Smooth muscle cell (in vitro differentiated cells): ENCODE data around the gene SLC25A34. TPM values are rescaled to one million over a fixed set of nuclear protein-coding genes. Genes with fewer than 3 reads are reported as not detected.

Experiments used
- DNase-seq: peaks from one replicate; lab custom pipeline; 2025; ENCODE audit not compliant: unreplicated experiment; lab: John Stamatoyannopoulos, UW
- H2AFZ ChIP-seq: fragments of 200-600 bp; sonication (generic); 2 replicates; pipeline ENCODE4 v1.6.0; 2016; ENCODE audit warnings: antibody characterized with exemption, low read depth, mild to moderate bottlenecking
- H3F3A ChIP-seq: fragments of 200-600 bp; sonication (generic); 2 replicates; pipeline ENCODE4 v1.6.0; 2017; ENCODE audit warnings: antibody characterized with exemption, low read depth
- H3K27ac ChIP-seq: fragments of 200-600 bp; sonication (generic); 2 replicates; pipeline ENCODE4 v1.5.1; 2016; ENCODE audit warnings: low read depth, mild to moderate bottlenecking
- H3K27me3 ChIP-seq: fragments of 200-600 bp; sonication (generic); 2 replicates; pipeline ENCODE4 v1.6.1; 2016; ENCODE audit warnings: low read depth, mild to moderate bottlenecking
- H3K36me3 ChIP-seq: fragments of 200-600 bp; sonication (generic); 2 replicates; pipeline ENCODE4 v1.5.1; 2016; ENCODE audit warnings: low read depth
- H3K4me1 ChIP-seq: fragments of 200-600 bp; sonication (generic); 2 replicates; pipeline ENCODE4 v1.5.1; 2016; ENCODE audit warnings: low read depth
- H3K4me2 ChIP-seq: fragments of 200-600 bp; sonication (generic); 2 replicates; pipeline ENCODE4 v1.6.0; 2016; ENCODE audit warnings: mild to moderate bottlenecking
- H3K4me3 ChIP-seq: fragments of 200-600 bp; sonication (generic); 2 replicates; pipeline ENCODE4 v1.5.1; 2016; ENCODE audit warnings: mild to moderate bottlenecking
- H3K79me2 ChIP-seq: fragments of 200-600 bp; sonication (generic); 2 replicates; pipeline ENCODE4 v1.6.0; 2016; ENCODE audit warnings: low read depth, mild to moderate bottlenecking
- H3K9ac ChIP-seq: fragments of 200-600 bp; sonication (generic); 2 replicates; pipeline ENCODE4 v1.6.0; 2016; ENCODE audit warnings: low read depth
- H3K9me3 ChIP-seq: fragments of 200-600 bp; sonication (generic); replicated peaks from 2 replicates; pipeline ENCODE4 v1.5.1; 2016; ENCODE audit warnings: low read depth
- H4K20me1 ChIP-seq: fragments of 200-600 bp; sonication (generic); 2 replicates; pipeline ENCODE4 v1.6.0; 2016; ENCODE audit warnings: low read depth
- WGBS: methylation state at CpG from one replicate; pipeline ENCODE4 v1.1.7; 2016; ENCODE audit warnings: low lambda C conversion rate; 5-methylcytosine and 5-hydroxymethylcytosine counted together
- polyA plus RNA-seq: library from polyadenylated mRNA; unstranded; fragments of >200 nt; fragmentation: Nextera tagmentation; extraction: Ambion mirVana; gene quantifications from 2 replicates; pipeline ENCODE4 v1.2.1, GENCODE V29; 2016
- total RNA-seq: library from RNA; depleted of rRNA; stranded (reverse); fragments of >200 nt; gene quantifications from 2 replicates; pipeline ENCODE4 v1.2.3, GENCODE V29; 2014
- TF ChIP-seq, protein P1 (sequence below): fragments of 200-600 bp; sonication (generic); IDR thresholded peaks from 2 replicates; pipeline ENCODE4 v1.5.1; 2017; ENCODE audit warnings: borderline replicate concordance, mild to moderate bottlenecking, antibody characterized with exemption; ENCODE audit not compliant: insufficient read depth, poor library complexity, severe bottlenecking

Gene SLC25A34
- total and polyA plus RNA-seq, 2 experiments from 2014 or later = 0.76 to 1.6 TPM

DNA sequence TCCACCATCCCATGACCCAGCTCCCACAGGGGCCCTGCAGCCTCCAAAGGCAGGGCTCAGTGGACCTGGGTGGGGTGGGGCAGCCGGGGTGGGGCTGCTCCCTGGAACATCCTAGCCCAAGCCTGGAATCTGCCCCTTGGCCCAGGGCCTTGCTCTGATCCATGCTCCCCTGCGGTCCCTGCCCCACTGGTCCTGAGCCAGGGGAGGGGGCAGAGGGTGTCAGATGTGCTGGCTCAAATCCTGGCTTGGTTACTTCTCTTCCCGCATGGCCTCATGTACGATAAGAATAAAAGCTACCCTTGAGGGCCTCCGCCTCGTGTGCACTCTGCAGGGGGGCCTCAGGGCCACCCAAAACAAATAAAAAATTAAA is 819 bp downstream of the SLC25A34 start:
- no peak for DNase-seq
- H3K9ac ChIP-seq = no peak overlapping the region
- 91% methylated on average over 6 of the region's 6 CpGs for WGBS

DNA sequence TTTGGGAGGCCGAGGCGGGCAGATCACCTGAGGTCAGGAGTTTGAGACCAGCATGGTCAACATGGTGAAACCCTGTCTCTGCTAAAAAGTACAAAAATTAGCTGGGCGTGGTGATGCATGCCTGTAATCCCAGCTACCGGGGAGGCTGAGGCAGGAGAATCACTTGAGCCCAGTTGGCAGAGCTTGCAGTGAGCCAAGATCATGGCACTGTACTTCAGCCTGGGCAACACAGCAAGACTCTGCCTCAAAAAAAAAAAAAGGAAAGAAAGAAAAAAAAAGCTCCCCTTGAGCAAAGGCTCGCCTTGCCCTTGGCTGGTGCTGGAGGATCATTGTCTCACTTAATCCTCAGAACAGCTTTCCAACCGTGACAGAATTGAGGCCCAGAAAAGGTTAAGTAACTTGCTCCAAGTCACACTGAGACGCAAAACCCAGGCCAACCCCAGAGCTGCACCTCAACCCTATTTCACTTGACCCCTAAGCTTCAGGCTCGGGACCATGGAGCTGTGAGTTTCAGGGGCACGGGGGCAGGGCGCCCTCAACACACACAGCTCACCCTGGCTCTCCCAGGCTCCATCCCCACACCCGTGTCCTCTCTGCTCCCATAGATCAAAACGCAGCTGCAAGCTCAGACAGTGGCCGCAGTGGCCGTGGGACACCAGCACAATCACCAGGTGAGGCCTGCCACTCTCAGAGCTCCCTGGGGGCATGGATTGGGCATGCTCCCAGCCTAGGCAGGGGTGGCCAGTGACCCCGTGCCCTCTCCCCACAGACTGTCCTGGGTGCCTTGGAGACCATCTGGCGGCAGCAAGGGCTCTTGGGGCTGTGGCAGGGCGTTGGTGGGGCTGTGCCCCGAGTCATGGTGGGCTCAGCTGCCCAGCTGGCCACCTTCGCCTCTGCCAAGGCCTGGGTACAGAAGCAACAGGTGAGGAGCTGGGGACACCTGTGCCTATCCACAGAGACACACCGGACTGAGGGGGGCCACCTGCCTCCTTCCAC is 1.6 kb downstream of the SLC25A34 start:
- H3F3A ChIP-seq = no peaks in the 10 kb centered on the region
- no peak overlapping the region for H3K4me3 ChIP-seq
- no peaks in the 10 kb centered on the region for H3K9me3 ChIP-seq
- no peak overlapping the region for H3K9ac ChIP-seq
- no peaks in the 10 kb centered on the region for H4K20me1 ChIP-seq
- DNase-seq = no peak
- no peaks in the 10 kb centered on the region for H3K27me3 ChIP-seq
- H2AFZ ChIP-seq = no peak overlapping the region
- TF ChIP-seq, protein P1, sequence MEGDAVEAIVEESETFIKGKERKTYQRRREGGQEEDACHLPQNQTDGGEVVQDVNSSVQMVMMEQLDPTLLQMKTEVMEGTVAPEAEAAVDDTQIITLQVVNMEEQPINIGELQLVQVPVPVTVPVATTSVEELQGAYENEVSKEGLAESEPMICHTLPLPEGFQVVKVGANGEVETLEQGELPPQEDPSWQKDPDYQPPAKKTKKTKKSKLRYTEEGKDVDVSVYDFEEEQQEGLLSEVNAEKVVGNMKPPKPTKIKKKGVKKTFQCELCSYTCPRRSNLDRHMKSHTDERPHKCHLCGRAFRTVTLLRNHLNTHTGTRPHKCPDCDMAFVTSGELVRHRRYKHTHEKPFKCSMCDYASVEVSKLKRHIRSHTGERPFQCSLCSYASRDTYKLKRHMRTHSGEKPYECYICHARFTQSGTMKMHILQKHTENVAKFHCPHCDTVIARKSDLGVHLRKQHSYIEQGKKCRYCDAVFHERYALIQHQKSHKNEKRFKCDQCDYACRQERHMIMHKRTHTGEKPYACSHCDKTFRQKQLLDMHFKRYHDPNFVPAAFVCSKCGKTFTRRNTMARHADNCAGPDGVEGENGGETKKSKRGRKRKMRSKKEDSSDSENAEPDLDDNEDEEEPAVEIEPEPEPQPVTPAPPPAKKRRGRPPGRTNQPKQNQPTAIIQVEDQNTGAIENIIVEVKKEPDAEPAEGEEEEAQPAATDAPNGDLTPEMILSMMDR = no peak
- H3K27ac ChIP-seq = no peak overlapping the region
- no peak overlapping the region for H3K4me2 ChIP-seq
- H3K4me1 ChIP-seq = peaks cover 8% of the 10 kb centered on the region
- WGBS = 91% methylated on average over 20 of the region's 20 CpGs
- H3K36me3 ChIP-seq = no peaks in the 10 kb centered on the region
- no peaks in the 10 kb centered on the region for H3K79me2 ChIP-seq

More for the DNA sequence above, 819 bp downstream of the SLC25A34 start:
- H4K20me1 ChIP-seq = no peaks in the 10 kb centered on the region
- H2AFZ ChIP-seq = no peak overlapping the region
- H3K79me2 ChIP-seq = no peaks in the 10 kb centered on the region
- H3K27me3 ChIP-seq = no peaks in the 10 kb centered on the region
- H3K9me3 ChIP-seq = no peaks in the 10 kb centered on the region
- H3F3A ChIP-seq = no peaks in the 10 kb centered on the region
- peaks cover 8% of the 10 kb centered on the region for H3K4me1 ChIP-seq
- TF ChIP-seq, protein P1 = no peak
- H3K4me3 ChIP-seq = no peak overlapping the region
- H3K4me2 ChIP-seq = no peak overlapping the region
- no peaks in the 10 kb centered on the region for H3K36me3 ChIP-seq
- no peak overlapping the region for H3K27ac ChIP-seq

DNA sequence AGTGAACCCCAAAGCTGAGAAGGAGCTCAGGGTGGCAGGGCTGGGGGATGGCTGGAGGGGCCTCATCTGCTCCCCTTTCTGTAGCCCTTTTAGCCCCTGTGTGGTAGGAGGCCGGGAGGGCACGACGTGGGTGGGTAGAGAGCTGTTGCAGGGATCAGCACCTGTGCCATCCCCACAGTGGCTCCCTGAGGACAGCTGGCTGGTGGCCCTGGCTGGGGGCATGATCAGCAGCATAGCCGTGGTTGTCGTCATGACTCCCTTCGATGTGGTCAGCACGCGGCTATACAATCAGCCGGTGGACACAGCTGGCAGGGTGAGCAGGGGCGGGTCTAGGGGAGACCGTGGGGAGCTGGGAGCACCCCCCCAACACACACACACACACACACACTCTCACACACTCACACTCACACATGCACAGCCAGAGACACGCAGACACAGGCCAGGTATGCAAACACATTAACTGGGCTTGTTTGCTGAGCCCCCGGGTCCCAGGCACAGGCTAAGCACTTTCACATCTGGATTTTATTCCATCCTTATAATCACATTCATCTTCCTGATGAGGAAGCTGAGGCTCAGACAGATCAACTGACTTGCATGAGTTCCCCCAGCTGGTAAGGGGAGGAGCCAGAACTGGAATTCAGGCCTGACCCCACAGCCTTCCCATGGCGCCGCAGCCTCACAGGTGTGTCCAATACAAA is 2.5 kb downstream of the SLC25A34 start:
- Histone ChIP-seq H3K79me2 (no peaks in the 10 kb centered on the region), H2AFZ (no peak overlapping the region), H4K20me1 (no peaks in the 10 kb centered on the region), H3K9me3 (no peaks in the 10 kb centered on the region), H3F3A (no peaks in the 10 kb centered on the region), H3K27ac (no peak overlapping the region), H3K9ac (no peak overlapping the region), H3K4me1 (peaks cover 8% of the 10 kb centered on the region), H3K36me3 (no peaks in the 10 kb centered on the region), H3K27me3 (no peaks in the 10 kb centered on the region), H3K4me2 (no peak overlapping the region), H3K4me3 (no peak overlapping the region)
- DNase-seq = no peak
- TF ChIP-seq, protein P1 = no peak
- 92% methylated on average over 15 of the region's 15 CpGs for WGBS
